Measurements from ENCODE around the gene STRN3.

STRN3 gene

GRCh38 chr14:30864934-30865333, 161.2 kb downstream of the STRN3 start:
- no peak for DNase-seq

GRCh38 chr14:30861200-30861599, 165.0 kb downstream of the STRN3 start:
- DNase-seq: no peak

GRCh38 chr14:30855345-30856037, 170.7 kb downstream of the STRN3 start:
- no peak for DNase-seq

GRCh38 chr14:30854492-30854891, 171.7 kb downstream of the STRN3 start:
- no peak for DNase-seq

- DNase-seq: no peak
Observed at GRCh38 chr14:30853946-30854345, 172.2 kb downstream of the STRN3 start.

GRCh38 chr14:30849983-30850382, 176.2 kb downstream of the STRN3 start:
- no peak for DNase-seq

- no peak for DNase-seq
Observed at GRCh38 chr14:30849354-30849753, 176.8 kb downstream of the STRN3 start.

- no peak for DNase-seq
Observed at GRCh38 chr14:30848449-30849240, 177.5 kb downstream of the STRN3 start.

All from NCI-H1105 treated with DMSO at 0.1 percent for 48 hours (cell line).